ENCODE results near the gene GPR27.

GPR27 gene

GRCh38 chr3:71733319-71733718, 20.3 kb upstream of the GPR27 start:
- DNase-seq, result no peak

GRCh38 chr3:71734881-71735280, 18.8 kb upstream of the GPR27 start:
- DNase-seq, result no peak

GRCh38 chr3:71742621-71743020, 11.0 kb upstream of the GPR27 start:
- DNase-seq, result no peak

GRCh38 chr3:71744738-71745137, 8.9 kb upstream of the GPR27 start:
- DNase-seq, result no peak

GRCh38 chr3:71751602-71752001, 2.1 kb upstream of the GPR27 start:
- no peak for DNase-seq

- no peak for DNase-seq
Observed at GRCh38 chr3:71752831-71753700, 589 bp upstream of the GPR27 start.

- no peak for DNase-seq
Observed at GRCh38 chr3:71754610-71755253, 1.1 kb downstream of the GPR27 start.

- no peak for DNase-seq
Observed at GRCh38 chr3:71758091-71758490, 4.4 kb downstream of the GPR27 start.

- no peak for DNase-seq
Observed at GRCh38 chr3:71759401-71759800, 5.7 kb downstream of the GPR27 start.

GRCh38 chr3:71760140-71760539, 6.5 kb downstream of the GPR27 start:
- DNase-seq, result no peak

GRCh38 chr3:71763426-71763825, 9.8 kb downstream of the GPR27 start:
- DNase-seq, result no peak

- DNase-seq, result no peak
Observed at GRCh38 chr3:71771126-71771525, 17.5 kb downstream of the GPR27 start.

- no peak for DNase-seq
Observed at GRCh38 chr3:71771884-71772283, 18.2 kb downstream of the GPR27 start.

GRCh38 chr3:71776538-71776937, 22.9 kb downstream of the GPR27 start:
- DNase-seq, result no peak

GRCh38 chr3:71778353-71778752, 24.7 kb downstream of the GPR27 start:
- no peak for DNase-seq

GRCh38 chr3:71779674-71780377, 26.2 kb downstream of the GPR27 start:
- peak; percentile 17 for DNase-seq

- no peak for DNase-seq
Observed at GRCh38 chr3:71780430-71780829, 26.8 kb downstream of the GPR27 start.

- DNase-seq, result no peak
Observed at GRCh38 chr3:71783152-71783551, 29.5 kb downstream of the GPR27 start.

- no peak for DNase-seq
Observed at GRCh38 chr3:71784201-71784913, 30.7 kb downstream of the GPR27 start.

GRCh38 chr3:71784914-71785531, 31.4 kb downstream of the GPR27 start, which contains the start of gene PROK2:
PROK2 (minus strand) TSS chr3:71785148; CDS start chr3:71785052, 96 bp downstream.
- DNase-seq, result peak; percentile 7

- no peak for DNase-seq
Observed at GRCh38 chr3:71785532-71786216, 32.0 kb downstream of the GPR27 start.

- DNase-seq, result no peak
Observed at GRCh38 chr3:71786217-71786549, 32.5 kb downstream of the GPR27 start.

Data from CD4-positive, alpha-beta T cell treated with Interleukin-4 for 4 hours (primary cell).